Colonic mucosa (tissue), 4 donors: ENCODE data around the gene MYOM3. TPM values are rescaled to one million over a fixed set of nuclear protein-coding genes. Genes with fewer than 3 reads are reported as not detected.

Experiments used
- DNase-seq: peaks from one replicate; pipeline ENCODE4 v3.0.0-alpha.2; 2020
- H3K27ac ChIP-seq: fragments of 200-600 bp; one replicate; pipeline ENCODE4 v1.8.0; 2021
- H3K27me3 ChIP-seq: fragments of 200-600 bp; one replicate; pipeline ENCODE4 v1.8.0; 2021
- H3K36me3 ChIP-seq: fragments of 200-600 bp; one replicate; pipeline ENCODE4 v1.8.0; 2021
- H3K4me1 ChIP-seq: fragments of 200-600 bp; one replicate; pipeline ENCODE4 v1.8.0; 2021; ENCODE audit warnings: mild to moderate bottlenecking
- H3K4me3 ChIP-seq: fragments of 200-600 bp; one replicate; pipeline ENCODE4 v1.8.0; 2021
- H3K9ac ChIP-seq, 2 donors: one replicate each; pipeline ENCODE4 v1.7.0; 2013; ENCODE audit warnings: control low read depth in 2 of 2, low read depth in 2 of 2, low read length in 2 of 2
- H3K9me3 ChIP-seq: fragments of 200-600 bp; one replicate; pipeline ENCODE4 v1.8.0; 2021
- CTCF ChIP-seq: fragments of 200-600 bp; IDR thresholded peaks from one replicate; pipeline ENCODE4 v1.8.0; 2022; ENCODE audit warnings: antibody characterized with exemption, mild to moderate bottlenecking
- intact Hi-C: fragments of 100-400 bp; cut with DNase I; formaldehyde crosslinking; loops from one replicate; pipeline ENCODE4 v1.14.1; 2022
- total RNA-seq, 2 donors: library from RNA; stranded (reverse); fragmentation: NEBNext Ultra II Directional in 1 of 2; extraction: Animal tissue kit (Norgen Biotek cat#: 25700) in 1 of 2; gene quantifications; one replicate each; pipeline ENCODE4 v1.2.1, GENCODE V29; 2021
- donor health status: healthy.
- donor health status: DM: no; HTN: no; CAD: no.
- donor health status: DM: no; HTN: no; CAD: no.

Gene MYOM3
- total RNA-seq, 2 donors from 2014 or later, result 1.8 to 3.3 TPM

DNA sequence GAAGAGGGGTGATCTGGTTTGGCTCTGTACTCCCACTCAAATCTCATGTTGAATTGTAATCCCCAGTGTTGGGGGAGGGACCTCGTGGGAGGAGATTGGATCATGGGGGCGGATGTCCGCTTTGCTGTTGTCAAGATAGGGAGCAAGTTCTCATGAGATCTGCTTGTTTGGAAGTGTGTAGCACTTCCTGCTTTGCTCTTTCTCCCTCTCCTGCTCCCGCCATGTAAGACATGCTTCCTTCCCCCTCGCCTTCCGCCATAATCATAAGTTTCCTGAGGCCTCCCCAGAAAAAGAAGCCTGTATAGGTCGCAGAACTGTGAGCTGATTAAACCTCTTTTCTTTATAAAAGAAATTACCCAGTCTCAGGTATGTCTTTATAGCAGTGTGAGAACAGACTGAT lies 27.9 kb downstream of the MYOM3 start:
- no peaks in the 10 kb centered on the region for H3K36me3 ChIP-seq
- no peaks in the 10 kb centered on the region for H3K9me3 ChIP-seq
- H3K4me3 ChIP-seq, result no peak overlapping the region
- DNase-seq, result no peak
- TF ChIP-seq CTCF, result no peak
- no peaks in the 10 kb centered on the region for H3K27me3 ChIP-seq
- no peak overlapping the region for H3K9ac ChIP-seq
- no peaks in the 10 kb centered on the region for H3K4me1 ChIP-seq
- intact Hi-C loops, result no loop called here
- no peak overlapping the region for H3K27ac ChIP-seq

GRCh38 chr1:24082372-24082771 lies 29.6 kb downstream of the MYOM3 start:
- DNase-seq, result no peak
- Histone ChIP-seq H3K9me3 (no peaks in the 10 kb centered on the region), H3K36me3 (no peaks in the 10 kb centered on the region), H3K4me1 (no peaks in the 10 kb centered on the region), H3K9ac (no peak overlapping the region), H3K4me3 (no peak overlapping the region), H3K27ac (no peak overlapping the region), H3K27me3 (no peaks in the 10 kb centered on the region)
- intact Hi-C loops, result no loop called here
- no peak for TF ChIP-seq CTCF

DNA sequence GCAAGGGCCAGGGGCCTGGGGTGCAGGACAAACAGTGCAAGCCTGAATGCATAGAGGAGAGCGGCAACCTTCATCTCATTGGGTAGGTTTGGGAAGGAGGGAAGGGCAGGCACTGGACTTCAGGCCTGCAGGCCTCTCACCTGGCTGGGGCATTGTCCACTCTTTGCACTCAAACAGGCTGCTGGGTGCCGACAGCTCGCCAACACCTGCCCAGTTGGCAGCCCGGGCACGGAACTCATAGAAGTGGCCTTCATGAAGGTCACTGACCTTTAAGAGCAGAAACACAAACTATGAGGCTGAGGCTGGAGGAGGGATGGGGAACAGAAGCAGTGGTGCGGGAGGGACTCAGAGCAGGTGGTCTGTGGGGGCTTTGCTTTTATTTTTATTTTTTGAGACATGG lies 30.7 kb downstream of the MYOM3 start:
- intact Hi-C loops, result no loop called here
- Histone ChIP-seq H3K27ac (no peak overlapping the region), H3K9me3 (no peaks in the 10 kb centered on the region), H3K4me1 (no peaks in the 10 kb centered on the region), H3K9ac (no peak overlapping the region), H3K27me3 (no peaks in the 10 kb centered on the region), H3K36me3 (no peaks in the 10 kb centered on the region), H3K4me3 (no peak overlapping the region)
- DNase-seq, result no peak
- no peak for TF ChIP-seq CTCF

- TF ChIP-seq CTCF, result no peak
- no peaks in the 10 kb centered on the region for H3K36me3 ChIP-seq
- no peak for DNase-seq
- intact Hi-C loops, result no loop called here
- no peak overlapping the region for H3K27ac ChIP-seq
- H3K4me1 ChIP-seq, result no peaks in the 10 kb centered on the region
- H3K9ac ChIP-seq, result no peak overlapping the region
- H3K4me3 ChIP-seq, result no peak overlapping the region
- H3K27me3 ChIP-seq, result no peaks in the 10 kb centered on the region
- H3K9me3 ChIP-seq, result no peaks in the 10 kb centered on the region
These were observed 31.8 kb downstream of the MYOM3 start for GRCh38 chr1:24080131-24080530.

- intact Hi-C loops, result no loop called here
- no peak for TF ChIP-seq CTCF
- Histone ChIP-seq H3K4me1 (no peaks in the 10 kb centered on the region), H3K27me3 (no peaks in the 10 kb centered on the region), H3K4me3 (no peak overlapping the region), H3K9ac (no peak overlapping the region), H3K36me3 (no peaks in the 10 kb centered on the region), H3K27ac (no peak overlapping the region), H3K9me3 (no peaks in the 10 kb centered on the region)
- no peak for DNase-seq
These were observed 34.5 kb downstream of the MYOM3 start for GRCh38 chr1:24077278-24077978.
